DOHH2 (cell line): ENCODE results near the gene S100A4.
"Not testable (repeated sequence)": the region's sequence is repeated elsewhere in the genome, so short reads cannot be mapped to it uniquely, and the experiment has no call there.

ENCODE experiments used
- H3F3A ChIP-seq: fragments of 200-600 bp; sonication (generic), shearing (Covaris generic); 2 replicates; pipeline ENCODE4 v1.6.0; 2016; ENCODE audit warnings: antibody characterized with exemption, mild to moderate bottlenecking; ENCODE audit not compliant: control insufficient read depth, insufficient read depth
- H3K27ac ChIP-seq: fragments of 200-600 bp; sonication (generic); 2 replicates; pipeline ENCODE4 v1.5.1; 2014; ENCODE audit warnings: low read depth, mild to moderate bottlenecking, low read length, moderate library complexity
- H3K27me3 ChIP-seq: fragments of 200-600 bp; sonication (generic); 2 replicates; pipeline ENCODE4 v1.6.1; 2014; ENCODE audit warnings: mild to moderate bottlenecking, low read length, mixed read lengths; ENCODE audit not compliant: control insufficient read depth
- H3K36me3 ChIP-seq: fragments of 200-600 bp; sonication (generic); 2 replicates; pipeline ENCODE4 v1.6.1; 2014; ENCODE audit warnings: mild to moderate bottlenecking, low read length, moderate library complexity, mixed read lengths; ENCODE audit not compliant: control insufficient read depth
- H3K4me1 ChIP-seq: fragments of 200-600 bp; sonication (generic); 2 replicates; pipeline ENCODE4 v1.6.1; 2014; ENCODE audit warnings: mild to moderate bottlenecking, low read length, mixed read lengths; ENCODE audit not compliant: control insufficient read depth
- H3K4me2 ChIP-seq: fragments of 200-600 bp; sonication (generic); 2 replicates; pipeline ENCODE4 v1.6.0; 2014; ENCODE audit warnings: mild to moderate bottlenecking, low read length, moderate library complexity
- H3K4me3 ChIP-seq: fragments of 200-600 bp; sonication (generic); 2 replicates; pipeline ENCODE4 v1.5.1; 2014; ENCODE audit warnings: mild to moderate bottlenecking, low read length, mixed read lengths
- H3K79me2 ChIP-seq: fragments of 200-600 bp; sonication (generic); 2 replicates; pipeline ENCODE4 v1.6.1; 2014; ENCODE audit warnings: mild to moderate bottlenecking, low read length, mixed read lengths; ENCODE audit not compliant: control insufficient read depth
- H3K9me2 ChIP-seq: fragments of 200-600 bp; sonication (generic); replicated peaks from 2 replicates; pipeline ENCODE4 v1.6.1; 2014; ENCODE audit warnings: mild to moderate bottlenecking, low read length, mixed read lengths; ENCODE audit not compliant: control insufficient read depth
- H3K9me3 ChIP-seq: fragments of 200-600 bp; sonication (generic); 2 replicates; pipeline ENCODE4 v1.6.1; 2014; ENCODE audit warnings: antibody characterized with exemption, low read length, mixed read lengths; ENCODE audit not compliant: control insufficient read depth, insufficient read depth
- H4K20me1 ChIP-seq: fragments of 200-600 bp; sonication (generic); 2 replicates; pipeline ENCODE4 v1.6.0; 2014; ENCODE audit warnings: low read depth, mild to moderate bottlenecking, antibody characterized with exemption, low read length, moderate library complexity; ENCODE audit not compliant: control insufficient read depth, insufficient read depth
- CTCF ChIP-seq: fragments of 200-600 bp; sonication (generic); IDR thresholded peaks from one replicate; pipeline ENCODE4 v1.5.1; 2014; ENCODE audit warnings: antibody characterized with exemption, mild to moderate bottlenecking, low read depth, low read length; ENCODE audit not compliant: poor library complexity, severe bottlenecking
- EZH2phosphoT487 ChIP-seq: fragments of 200-600 bp; sonication (generic); IDR thresholded peaks from 2 replicates; pipeline ENCODE4 v1.6.1; 2017; ENCODE audit warnings: borderline replicate concordance, mild to moderate bottlenecking, antibody characterized with exemption, low read length, moderate library complexity, mixed read lengths

S100A4 gene

GRCh38 chr1:153545067-153546055 lies at the start of gene S100A4:
TSS of gene S100A4 (minus strand) at chr1:153545806. CDS start at chr1:153544794, 1,012 bp downstream.
- Histone ChIP-seq H4K20me1 (no peaks in the 10 kb centered on the region), H3F3A (no peaks in the 10 kb centered on the region)

GRCh38 chr1:153592748-153593147 lies 47.1 kb upstream of the S100A4 start:
- no peaks in the 10 kb centered on the region for H3K9me3 ChIP-seq
- TF ChIP-seq EZH2phosphoT487: no peak
- TF ChIP-seq CTCF: no peak
- no peaks in the 10 kb centered on the region for H4K20me1 ChIP-seq
- no peaks in the 10 kb centered on the region for H3K79me2 ChIP-seq
- H3K27ac ChIP-seq: no peak overlapping the region
- H3K36me3 ChIP-seq: no peaks in the 10 kb centered on the region
- no peak overlapping the region for H3K4me2 ChIP-seq
- H3K4me1 ChIP-seq: peaks cover 5% of the 10 kb centered on the region
- no peaks in the 10 kb centered on the region for H3K9me2 ChIP-seq
- H3K27me3 ChIP-seq: no peaks in the 10 kb centered on the region
- H3K4me3 ChIP-seq: no peak overlapping the region
- H3F3A ChIP-seq: no peaks in the 10 kb centered on the region

More at GRCh38 chr1:153545067-153546055, at the start of gene S100A4:
- Histone ChIP-seq H3K79me2 (no peaks in the 10 kb centered on the region), H3K4me1 (peaks cover 12% of the 10 kb centered on the region), H3K27me3 (peaks cover 38% of the 10 kb centered on the region), H3K4me3 (no peak within 1 kb of the TSS), H3K9me2 (no peaks in the 10 kb centered on the region), H3K9me3 (no peaks in the 10 kb centered on the region), H3K36me3 (no peaks in the 10 kb centered on the region), H3K4me2 (no peak within 1 kb of the TSS), H3K27ac (no peak within 1 kb of the TSS)
- no peak for TF ChIP-seq CTCF
- TF ChIP-seq EZH2phosphoT487: no peak

GRCh38 chr1:153588482-153588881 lies 42.9 kb upstream of the S100A4 start:
- Histone ChIP-seq H3K79me2 (no peaks in the 10 kb centered on the region), H3F3A (no peaks in the 10 kb centered on the region), H3K4me1 (peaks cover 6% of the 10 kb centered on the region), H3K36me3 (no peaks in the 10 kb centered on the region), H3K27ac (no peak overlapping the region), H3K9me2 (no peaks in the 10 kb centered on the region), H3K9me3 (no peaks in the 10 kb centered on the region), H3K4me3 (no peak overlapping the region), H3K4me2 (no peak overlapping the region), H4K20me1 (no peaks in the 10 kb centered on the region), H3K27me3 (no peaks in the 10 kb centered on the region; the same call in none of the 2 replicates)
- TF ChIP-seq CTCF: no peak
- TF ChIP-seq EZH2phosphoT487: no peak

- not testable (repeated sequence) for H3K27ac ChIP-seq, H3K9me3 ChIP-seq, H3F3A ChIP-seq, H4K20me1 ChIP-seq, H3K9me2 ChIP-seq, H3K4me3 ChIP-seq, H3K27me3 ChIP-seq, H3K4me1 ChIP-seq, H3K4me2 ChIP-seq, H3K79me2 ChIP-seq, H3K36me3 ChIP-seq
Observed at GRCh38 chr1:153588033-153588432, 42.4 kb upstream of the S100A4 start.
